ENCODE data around the gene STXBP5L.

DNA sequence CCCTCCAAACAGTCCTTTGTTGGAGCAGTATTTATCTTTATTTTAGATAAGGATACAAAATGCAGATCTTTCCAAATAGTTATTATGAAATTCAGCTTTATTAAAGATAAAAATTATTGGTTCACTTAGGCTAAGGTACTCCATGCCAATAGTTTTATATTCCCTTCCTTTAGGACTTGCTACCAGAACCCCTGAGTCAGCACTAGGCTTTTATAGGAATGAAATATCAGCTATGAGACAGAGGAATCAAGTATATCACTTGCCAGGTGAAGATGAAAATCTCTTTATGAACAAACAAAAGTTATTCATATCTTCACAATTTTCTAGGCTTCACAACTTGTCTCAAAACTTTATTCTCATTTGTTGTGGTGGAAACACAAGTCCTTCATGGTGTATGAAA lies 416.3 kb downstream of the STXBP5L start:
- TF ChIP-seq EP300 (IDR thresholded peaks at IDR 0.05) (no peak), POLR2A (IDR thresholded peaks at IDR 0.05; ENCODE audit: low read depth) (no peak)
- TF ChIP-seq, protein P1, sequence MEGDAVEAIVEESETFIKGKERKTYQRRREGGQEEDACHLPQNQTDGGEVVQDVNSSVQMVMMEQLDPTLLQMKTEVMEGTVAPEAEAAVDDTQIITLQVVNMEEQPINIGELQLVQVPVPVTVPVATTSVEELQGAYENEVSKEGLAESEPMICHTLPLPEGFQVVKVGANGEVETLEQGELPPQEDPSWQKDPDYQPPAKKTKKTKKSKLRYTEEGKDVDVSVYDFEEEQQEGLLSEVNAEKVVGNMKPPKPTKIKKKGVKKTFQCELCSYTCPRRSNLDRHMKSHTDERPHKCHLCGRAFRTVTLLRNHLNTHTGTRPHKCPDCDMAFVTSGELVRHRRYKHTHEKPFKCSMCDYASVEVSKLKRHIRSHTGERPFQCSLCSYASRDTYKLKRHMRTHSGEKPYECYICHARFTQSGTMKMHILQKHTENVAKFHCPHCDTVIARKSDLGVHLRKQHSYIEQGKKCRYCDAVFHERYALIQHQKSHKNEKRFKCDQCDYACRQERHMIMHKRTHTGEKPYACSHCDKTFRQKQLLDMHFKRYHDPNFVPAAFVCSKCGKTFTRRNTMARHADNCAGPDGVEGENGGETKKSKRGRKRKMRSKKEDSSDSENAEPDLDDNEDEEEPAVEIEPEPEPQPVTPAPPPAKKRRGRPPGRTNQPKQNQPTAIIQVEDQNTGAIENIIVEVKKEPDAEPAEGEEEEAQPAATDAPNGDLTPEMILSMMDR (IDR thresholded peaks at IDR 0.05): no peak

Measured in esophagus muscularis mucosa (tissue), 4 donors.